Neural progenitor cell (in vitro differentiated cells): ENCODE results near the gene PRKCE. TPM values are rescaled to one million over a fixed set of nuclear protein-coding genes. Genes with fewer than 3 reads are reported as not detected.

Experiments
- DNase-seq: peaks from one replicate; pipeline ENCODE4 v3.0.0-alpha.2; 2016; ENCODE audit warnings: low spot score
- H2AFZ ChIP-seq: fragments of 200-600 bp; sonication (generic); replicated peaks from 2 replicates; pipeline ENCODE4 v1.6.1; 2016; ENCODE audit warnings: antibody characterized with exemption
- H3F3A ChIP-seq: fragments of 200-600 bp; sonication (generic); 2 replicates; pipeline ENCODE4 v1.6.1; 2016; ENCODE audit warnings: antibody characterized with exemption, low read depth
- H3K27ac ChIP-seq: fragments of 200-600 bp; sonication (generic); 2 replicates; pipeline ENCODE4 v1.5.1; 2016; ENCODE audit warnings: mild to moderate bottlenecking
- H3K27me3 ChIP-seq: fragments of 200-600 bp; sonication (generic); 2 replicates; pipeline ENCODE4 v1.6.1; 2016; ENCODE audit warnings: mild to moderate bottlenecking, moderate library complexity
- H3K36me3 ChIP-seq: fragments of 200-600 bp; sonication (generic); 2 replicates; pipeline ENCODE4 v1.5.1; 2016
- H3K4me1 ChIP-seq: fragments of 200-600 bp; sonication (generic); 2 replicates; pipeline ENCODE4 v1.6.1; 2016; ENCODE audit warnings: mixed run types
- H3K4me2 ChIP-seq: fragments of 200-600 bp; sonication (generic); 2 replicates; pipeline ENCODE4 v1.6.1; 2016
- H3K4me3 ChIP-seq: fragments of 200-600 bp; sonication (generic); 2 replicates; pipeline ENCODE4 v1.5.1; 2016
- H3K79me2 ChIP-seq: fragments of 200-600 bp; sonication (generic); 2 replicates; pipeline ENCODE4 v1.6.1; 2016; ENCODE audit warnings: low read depth
- H3K9ac ChIP-seq: fragments of 200-600 bp; sonication (generic); 2 replicates; pipeline ENCODE4 v1.6.1; 2016
- H3K9me3 ChIP-seq: fragments of 200-600 bp; sonication (generic); 2 replicates; pipeline ENCODE4 v1.5.1; 2016; ENCODE audit warnings: low read depth
- H4K20me1 ChIP-seq: fragments of 200-600 bp; sonication (generic); 2 replicates; pipeline ENCODE4 v1.6.1; 2016; ENCODE audit warnings: low read depth
- H3K27ac Mint-ChIP-seq: 3 replicates; pipeline ENCODE4 v1.8.0; 2021; ENCODE audit warnings: mixed read lengths
- H3K27me3 Mint-ChIP-seq: 2 replicates; pipeline ENCODE4 v1.8.0; 2022; ENCODE audit warnings: low read depth, mild to moderate bottlenecking, inconsistent platforms, moderate library complexity, mixed read lengths; ENCODE audit not compliant: insufficient read depth
- H3K36me3 Mint-ChIP-seq: 3 replicates; pipeline ENCODE4 v1.8.0; 2021; ENCODE audit warnings: mixed read lengths
- H3K4me1 Mint-ChIP-seq: 3 replicates; pipeline ENCODE4 v1.8.0; 2021; ENCODE audit warnings: mixed read lengths
- H3K4me3 Mint-ChIP-seq: 3 replicates; pipeline ENCODE4 v1.8.0; 2021; ENCODE audit warnings: mild to moderate bottlenecking, moderate library complexity, mixed read lengths
- H3K9me3 Mint-ChIP-seq: 3 replicates; pipeline ENCODE4 v1.8.0; 2020; ENCODE audit warnings: mixed read lengths
- CTCF ChIP-seq: fragments of 200-600 bp; sonication (generic); IDR thresholded peaks from 2 replicates; pipeline ENCODE4 v1.5.1; 2017; ENCODE audit warnings: antibody characterized with exemption, mild to moderate bottlenecking
- EZH2 ChIP-seq: fragments of 200-600 bp; sonication (generic); IDR thresholded peaks from 2 replicates; pipeline ENCODE4 v1.6.1; 2017; ENCODE audit warnings: antibody characterized with exemption, mild to moderate bottlenecking, moderate library complexity
- EZH2phosphoT487 ChIP-seq: fragments of 200-600 bp; sonication (generic); IDR thresholded peaks from 2 replicates; pipeline ENCODE4 v1.6.1; 2017; ENCODE audit warnings: antibody characterized with exemption
- total RNA-seq: library from RNA; depleted of rRNA; stranded (reverse); fragments of >200 nt; gene quantifications from 2 replicates; pipeline ENCODE4 v1.2.3, GENCODE V29; 2015; ENCODE audit warnings: low replicate concordance

The PRKCE gene
- total RNA-seq, 1 donor from 2014 or later: 4.1 TPM

- Mint-ChIP-seq H3K27ac (no peak overlapping the region), H3K36me3 (no peaks in the 10 kb centered on the region), H3K9me3 (no peaks in the 10 kb centered on the region), H3K27me3 (peaks cover 4% of the 10 kb centered on the region), H3K4me3 (no peak overlapping the region), H3K4me1 (no peaks in the 10 kb centered on the region)
- H3K27me3 ChIP-seq: no peaks in the 10 kb centered on the region
- H3K36me3 ChIP-seq: no peaks in the 10 kb centered on the region
- H3K4me1 ChIP-seq: no peaks in the 10 kb centered on the region
- TF ChIP-seq EZH2phosphoT487 (no peak), EZH2 (no peak), CTCF (no peak)
- no peak for DNase-seq
- no peak overlapping the region for H3K4me3 ChIP-seq
- no peaks in the 10 kb centered on the region for H3F3A ChIP-seq
- no peaks in the 10 kb centered on the region for H3K79me2 ChIP-seq
- H3K27ac ChIP-seq: no peak overlapping the region
- H3K9ac ChIP-seq: no peak overlapping the region
- no peaks in the 10 kb centered on the region for H4K20me1 ChIP-seq
- no peak overlapping the region for H3K4me2 ChIP-seq
- H3K9me3 ChIP-seq: no peaks in the 10 kb centered on the region
- H2AFZ ChIP-seq: no peak overlapping the region
These were observed 475.1 kb downstream of the PRKCE start for GRCh38 chr2:46126571-46126970.

GRCh38 chr2:46127176-46127575 lies 475.7 kb downstream of the PRKCE start:
- TF ChIP-seq EZH2phosphoT487: no peak
- no peak for TF ChIP-seq CTCF
- TF ChIP-seq EZH2: no peak
- Histone ChIP-seq H3F3A (no peaks in the 10 kb centered on the region), H3K27ac (no peak overlapping the region), H3K9ac (no peak overlapping the region), H3K4me1 (no peaks in the 10 kb centered on the region), H3K36me3 (no peaks in the 10 kb centered on the region), H2AFZ (no peak overlapping the region), H3K4me3 (no peak overlapping the region), H3K79me2 (no peaks in the 10 kb centered on the region), H3K27me3 (no peaks in the 10 kb centered on the region), H3K4me2 (no peak overlapping the region), H3K9me3 (no peaks in the 10 kb centered on the region), H4K20me1 (no peaks in the 10 kb centered on the region)
- Mint-ChIP-seq H3K27me3 (peaks cover 4% of the 10 kb centered on the region), H3K9me3 (no peaks in the 10 kb centered on the region), H3K27ac (no peak overlapping the region), H3K4me3 (no peak overlapping the region), H3K36me3 (no peaks in the 10 kb centered on the region), H3K4me1 (no peaks in the 10 kb centered on the region)
- no peak for DNase-seq

GRCh38 chr2:46130511-46130910 lies 479.0 kb downstream of the PRKCE start:
- no peaks in the 10 kb centered on the region for H3K36me3 ChIP-seq
- H3K36me3 Mint-ChIP-seq: peaks cover 2% of the 10 kb centered on the region

More at GRCh38 chr2:46130511-46130910, 479.0 kb downstream of the PRKCE start:
- no peak overlapping the region for H3K9ac ChIP-seq
- no peaks in the 10 kb centered on the region for H3K4me1 ChIP-seq
- no peaks in the 10 kb centered on the region for H3K79me2 ChIP-seq
- no peak for DNase-seq
- no peaks in the 10 kb centered on the region for H4K20me1 ChIP-seq
- H3F3A ChIP-seq: no peaks in the 10 kb centered on the region
- H3K27ac ChIP-seq: no peak overlapping the region
- H3K4me1 Mint-ChIP-seq: no peaks in the 10 kb centered on the region
- H3K4me3 Mint-ChIP-seq: no peak overlapping the region
- no peak overlapping the region for H2AFZ ChIP-seq
- H3K4me3 ChIP-seq: no peak overlapping the region
- no peak overlapping the region for H3K4me2 ChIP-seq
- H3K9me3 ChIP-seq: no peaks in the 10 kb centered on the region
- no peaks in the 10 kb centered on the region for H3K27me3 ChIP-seq
- H3K9me3 Mint-ChIP-seq: no peaks in the 10 kb centered on the region
- H3K27me3 Mint-ChIP-seq: peaks cover 6% of the 10 kb centered on the region
- TF ChIP-seq EZH2 (no peak), EZH2phosphoT487 (no peak), CTCF (no peak)
- no peak overlapping the region for H3K27ac Mint-ChIP-seq
